ENCODE results near the gene ADAMTS20. TPM values are rescaled to one million over a fixed set of nuclear protein-coding genes. Genes with fewer than 3 reads are reported as not detected.

ADAMTS20 gene
- total RNA-seq, 2 donors from 2014 or later = not detected

DNA sequence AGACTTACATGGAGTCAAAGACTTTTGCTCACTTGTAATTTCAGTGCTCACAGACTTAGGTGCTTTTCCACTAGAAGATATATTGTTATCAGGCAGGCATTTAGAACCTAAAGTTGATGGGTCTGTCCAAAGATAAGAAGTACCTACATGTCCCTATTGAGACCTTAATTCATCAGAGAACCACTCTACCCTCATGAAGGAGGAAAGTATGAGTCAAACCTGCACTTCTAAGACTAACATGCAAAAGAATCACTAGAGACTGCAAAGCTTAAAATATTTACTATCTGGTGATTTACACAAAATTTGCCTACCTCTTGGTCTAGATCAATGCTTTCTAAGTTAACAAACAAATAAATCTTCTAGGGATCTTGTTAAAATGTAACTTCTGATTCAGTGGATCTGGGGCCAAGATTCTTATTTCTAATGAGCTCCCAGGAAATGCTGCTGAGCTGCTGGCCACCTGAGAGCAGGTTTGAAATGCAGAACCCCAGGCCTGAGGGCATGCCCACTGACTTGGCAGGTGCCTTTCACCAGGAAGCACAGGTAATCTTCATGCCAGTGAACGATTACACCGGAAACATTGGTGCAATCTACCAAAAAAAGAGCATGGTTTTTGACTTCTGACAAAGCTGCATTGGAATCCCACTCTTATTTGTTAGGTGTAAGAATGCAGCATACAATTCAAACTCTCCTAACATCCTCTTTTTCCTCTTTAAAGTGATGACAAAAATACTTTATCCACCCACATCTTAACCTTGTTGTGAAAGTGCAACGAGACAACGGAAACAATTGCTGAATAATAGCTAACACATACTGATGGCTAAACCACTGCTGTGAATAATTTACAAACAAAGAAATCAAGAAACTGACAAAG lies 214.2 kb downstream of the ADAMTS20 start:
- no peak overlapping the region for H3K4me3 ChIP-seq

DNA sequence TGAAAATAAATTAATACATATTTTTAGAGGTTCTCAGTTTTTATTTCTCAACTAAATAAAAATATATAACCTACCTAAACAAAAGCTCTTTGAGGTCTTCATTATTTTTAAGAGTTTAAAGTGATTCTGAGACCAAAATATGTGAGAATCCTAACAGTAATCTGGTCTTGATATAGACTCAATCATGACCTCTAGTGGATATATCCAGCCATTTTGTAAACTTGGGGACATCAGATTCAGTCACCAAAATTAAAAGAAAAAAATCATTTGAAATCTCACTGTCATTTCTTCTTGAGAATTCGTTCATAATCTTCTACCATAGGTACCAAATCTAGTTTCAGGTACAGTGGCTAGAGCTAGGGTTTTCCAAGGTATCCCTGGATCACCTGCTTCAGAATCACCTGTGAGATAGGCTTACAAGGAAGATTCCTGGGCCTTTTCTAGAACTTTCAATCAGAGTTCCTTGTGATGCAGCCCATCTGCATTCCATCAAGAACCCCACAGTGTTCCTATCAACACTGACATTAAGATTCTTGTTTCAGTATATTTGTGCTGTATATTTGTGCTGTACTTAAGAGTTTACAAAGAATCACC lies 214.9 kb downstream of the ADAMTS20 start:
- no peak overlapping the region for H3K4me3 ChIP-seq
- no peak overlapping the region for H3K9ac ChIP-seq (ENCODE audit: low read depth in 2 of 2, low read length in 2 of 2)
- no peak overlapping the region for H3K27ac ChIP-seq
- no peak for DNase-seq
- intact Hi-C loops (cut with DNase I) = no loop called here
- no peaks in the 10 kb centered on the region for H3K36me3 ChIP-seq
- H3K27me3 ChIP-seq = no peaks in the 10 kb centered on the region
- no peaks in the 10 kb centered on the region for H3K9me3 ChIP-seq
- H3K4me1 ChIP-seq = no peaks in the 10 kb centered on the region
- TF ChIP-seq, protein P1, sequence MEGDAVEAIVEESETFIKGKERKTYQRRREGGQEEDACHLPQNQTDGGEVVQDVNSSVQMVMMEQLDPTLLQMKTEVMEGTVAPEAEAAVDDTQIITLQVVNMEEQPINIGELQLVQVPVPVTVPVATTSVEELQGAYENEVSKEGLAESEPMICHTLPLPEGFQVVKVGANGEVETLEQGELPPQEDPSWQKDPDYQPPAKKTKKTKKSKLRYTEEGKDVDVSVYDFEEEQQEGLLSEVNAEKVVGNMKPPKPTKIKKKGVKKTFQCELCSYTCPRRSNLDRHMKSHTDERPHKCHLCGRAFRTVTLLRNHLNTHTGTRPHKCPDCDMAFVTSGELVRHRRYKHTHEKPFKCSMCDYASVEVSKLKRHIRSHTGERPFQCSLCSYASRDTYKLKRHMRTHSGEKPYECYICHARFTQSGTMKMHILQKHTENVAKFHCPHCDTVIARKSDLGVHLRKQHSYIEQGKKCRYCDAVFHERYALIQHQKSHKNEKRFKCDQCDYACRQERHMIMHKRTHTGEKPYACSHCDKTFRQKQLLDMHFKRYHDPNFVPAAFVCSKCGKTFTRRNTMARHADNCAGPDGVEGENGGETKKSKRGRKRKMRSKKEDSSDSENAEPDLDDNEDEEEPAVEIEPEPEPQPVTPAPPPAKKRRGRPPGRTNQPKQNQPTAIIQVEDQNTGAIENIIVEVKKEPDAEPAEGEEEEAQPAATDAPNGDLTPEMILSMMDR (IDR thresholded peaks at IDR 0.05) = no peak

More for the DNA sequence above, 214.2 kb downstream of the ADAMTS20 start:
- no peak for DNase-seq
- H3K9me3 ChIP-seq = no peaks in the 10 kb centered on the region
- TF ChIP-seq, protein P1 (IDR thresholded peaks at IDR 0.05) = no peak
- no peak overlapping the region for H3K9ac ChIP-seq (ENCODE audit: low read depth in 2 of 2, low read length in 2 of 2)
- H3K36me3 ChIP-seq = no peaks in the 10 kb centered on the region
- no peaks in the 10 kb centered on the region for H3K27me3 ChIP-seq
- intact Hi-C loops (cut with DNase I) = no loop called here
- H3K4me1 ChIP-seq = no peaks in the 10 kb centered on the region
- H3K27ac ChIP-seq = no peak overlapping the region

DNA sequence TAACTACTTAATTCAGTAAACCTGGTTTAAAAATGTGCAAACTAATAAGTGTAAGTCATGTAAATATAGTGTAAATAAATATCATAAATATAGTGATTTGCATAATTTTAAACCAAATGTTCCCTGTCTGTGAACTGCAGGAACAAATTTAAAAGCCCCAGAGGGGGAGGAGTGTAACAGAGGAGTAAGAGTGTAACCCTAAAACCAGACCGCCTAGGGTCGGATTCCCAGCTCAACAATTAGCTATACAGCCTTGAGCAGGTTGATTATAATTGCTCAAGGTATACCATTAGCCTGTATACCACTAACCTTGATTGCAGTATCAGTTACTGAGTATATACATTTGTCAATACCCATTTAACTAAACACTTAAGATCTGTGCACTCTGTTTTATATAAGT lies 218.4 kb downstream of the ADAMTS20 start:
- no peak for DNase-seq
- Histone ChIP-seq H3K9me3 (no peaks in the 10 kb centered on the region), H3K4me1 (no peaks in the 10 kb centered on the region), H3K4me3 (no peak overlapping the region), H3K9ac (ENCODE audit: low read depth in 2 of 2, low read length in 2 of 2) (no peak overlapping the region), H3K27ac (no peak overlapping the region), H3K27me3 (no peaks in the 10 kb centered on the region), H3K36me3 (no peaks in the 10 kb centered on the region)
- intact Hi-C loops (cut with DNase I) = no loop called here
- TF ChIP-seq, protein P1 (IDR thresholded peaks at IDR 0.05) = no peak

DNA sequence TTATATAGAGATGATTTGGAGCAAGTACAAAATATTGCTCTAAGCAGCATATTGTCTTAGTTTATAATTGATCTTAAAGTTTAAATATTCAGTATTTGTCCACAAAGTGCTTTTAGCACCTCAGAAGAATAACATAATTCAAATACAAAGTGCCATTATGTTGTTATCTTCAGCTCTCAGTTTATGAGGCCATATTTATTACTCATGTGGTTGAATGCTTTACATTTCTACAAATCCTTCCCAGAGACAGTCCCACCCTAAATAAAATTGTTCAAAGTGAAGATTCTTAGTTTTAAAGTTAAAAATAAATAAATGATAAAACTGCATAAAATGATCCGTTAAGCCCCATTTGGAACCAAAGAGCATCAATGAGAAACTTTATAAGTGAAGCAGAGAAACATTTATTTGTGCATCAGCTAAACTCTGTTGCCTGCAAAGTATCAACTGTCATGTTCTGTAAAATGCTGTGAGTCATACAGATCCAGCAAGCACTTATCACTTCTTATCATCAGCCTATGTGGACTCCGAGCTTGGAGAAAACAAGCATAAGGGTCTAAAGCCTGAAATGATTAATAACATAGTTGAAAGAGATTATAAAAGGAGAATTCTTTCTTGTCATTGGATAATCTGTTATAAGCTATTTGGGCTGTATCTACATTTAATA lies 218.9 kb downstream of the ADAMTS20 start:
- H3K9me3 ChIP-seq = no peaks in the 10 kb centered on the region
- no peaks in the 10 kb centered on the region for H3K27me3 ChIP-seq
- H3K4me1 ChIP-seq = no peaks in the 10 kb centered on the region
- no peak overlapping the region for H3K27ac ChIP-seq
- DNase-seq = no peak
- intact Hi-C loops (cut with DNase I) = no loop called here
- H3K9ac ChIP-seq (ENCODE audit: low read depth in 2 of 2, low read length in 2 of 2) = no peak overlapping the region
- TF ChIP-seq, protein P1 (IDR thresholded peaks at IDR 0.05) = no peak
- no peak overlapping the region for H3K4me3 ChIP-seq
- no peaks in the 10 kb centered on the region for H3K36me3 ChIP-seq

DNA sequence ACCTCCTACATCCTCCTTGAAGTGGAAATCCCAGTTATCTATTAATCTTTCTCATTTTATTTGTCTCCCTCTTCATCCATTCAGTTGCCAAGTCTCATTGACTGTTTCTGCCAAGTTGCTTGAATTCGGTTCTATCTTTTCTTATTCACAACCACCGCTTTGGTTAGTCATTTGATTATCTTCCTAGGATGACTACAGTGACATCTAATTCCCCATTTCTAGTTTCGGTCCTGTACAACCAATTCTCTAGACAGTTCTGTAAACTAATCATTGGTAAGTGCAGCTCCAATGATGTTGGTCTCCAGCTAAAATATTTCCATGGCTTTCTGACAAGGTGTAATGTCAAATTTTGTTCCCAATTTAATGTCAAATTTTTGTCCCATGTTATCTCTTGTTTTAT lies 220.1 kb downstream of the ADAMTS20 start:
- DNase-seq = no peak
- Histone ChIP-seq H3K4me3 (no peak overlapping the region), H3K27me3 (no peaks in the 10 kb centered on the region), H3K9ac (ENCODE audit: low read depth in 2 of 2, low read length in 2 of 2) (no peak overlapping the region), H3K4me1 (no peaks in the 10 kb centered on the region), H3K36me3 (no peaks in the 10 kb centered on the region), H3K27ac (no peak overlapping the region), H3K9me3 (no peaks in the 10 kb centered on the region)
- TF ChIP-seq, protein P1 (IDR thresholded peaks at IDR 0.05) = no peak
- intact Hi-C loops (cut with DNase I) = no loop called here
